ENCODE results near the gene VPS13D. TPM values are rescaled to one million over a fixed set of nuclear protein-coding genes. Genes with fewer than 3 reads are reported as not detected.
A peak's percentile ranks its signal among the peaks of the same experiment; 100 is the strongest.

The VPS13D gene
- total and polyA plus RNA-seq, 2 donors = 27.2 to 59.4 TPM

DNA sequence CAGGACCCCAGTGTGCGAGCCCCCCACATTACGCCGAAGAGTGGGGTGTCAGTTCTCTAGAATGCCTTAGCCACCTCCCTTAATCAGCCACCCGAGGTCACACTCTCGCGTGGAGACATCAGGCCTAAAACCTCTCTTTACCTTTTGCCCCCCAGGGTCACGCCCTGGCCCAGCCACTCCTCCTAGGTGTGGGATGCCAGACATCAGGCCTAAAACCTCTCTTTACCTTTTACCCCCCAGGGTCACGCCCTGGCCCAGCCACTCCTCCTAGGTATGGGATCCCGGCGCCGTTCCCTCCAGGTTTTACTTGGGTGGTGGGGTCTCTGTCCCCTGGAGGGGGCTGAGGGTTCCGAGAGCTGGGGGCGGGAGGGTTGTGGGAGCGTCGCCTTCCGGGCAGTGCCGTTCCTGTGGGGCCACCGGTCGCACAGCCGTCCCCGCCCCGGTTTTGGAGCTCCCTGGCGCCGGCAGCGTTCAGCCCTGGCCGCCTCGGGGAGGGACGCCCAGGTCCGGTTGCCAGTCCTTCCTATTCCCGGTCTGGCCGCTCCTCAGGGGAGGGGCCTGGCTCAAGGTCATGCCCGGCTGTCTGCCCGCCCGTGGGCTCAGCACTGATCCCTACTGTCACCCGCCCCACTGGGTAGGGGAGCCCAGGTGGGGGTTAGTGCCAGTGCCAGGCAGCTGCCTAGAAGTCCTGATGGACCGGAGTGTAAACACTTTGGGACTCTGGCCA lies 882 bp downstream of the VPS13D start:
- WGBS = 1% methylated on average over 36 of the region's 36 CpGs
- peak overlapping the region; percentile 85 for H3K27ac ChIP-seq (ENCODE audit: low read depth)
- no peak for DNase-seq (ENCODE audit: extremely low spot score)
- H3K4me1 ChIP-seq (ENCODE audit: insufficient read depth) = peaks cover 3% of the 10 kb centered on the region
- H3K36me3 ChIP-seq (ENCODE audit: insufficient read depth) = no peaks in the 10 kb centered on the region
- H3K4me3 ChIP-seq (ENCODE audit: low read depth, low read length) = peak overlapping the region; percentile 98

DNA sequence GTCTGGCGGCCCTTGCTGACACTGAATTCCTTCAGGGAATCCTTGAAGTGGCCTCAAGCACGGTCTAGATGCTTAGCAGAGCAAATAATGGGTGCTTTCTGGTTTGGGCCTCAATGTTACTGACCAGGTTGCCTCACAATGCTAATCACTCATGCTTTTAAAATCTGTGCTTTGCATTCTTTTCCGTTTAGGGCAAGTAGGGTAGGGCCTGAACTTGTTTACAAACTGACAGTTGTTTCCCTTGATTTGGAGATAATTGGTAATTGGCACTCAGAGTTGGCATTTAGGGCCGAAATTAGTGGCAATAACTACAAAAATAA lies 1.4 kb downstream of the VPS13D start:
- H3K27ac ChIP-seq (ENCODE audit: low read depth) = peak overlapping the region; percentile 85
- DNase-seq (ENCODE audit: extremely low spot score) = no peak
- 18% methylated on average over 4 of the region's 4 CpGs for WGBS
- peaks cover 3% of the 10 kb centered on the region for H3K4me1 ChIP-seq (ENCODE audit: insufficient read depth)
- peak overlapping the region; percentile 98 for H3K4me3 ChIP-seq (ENCODE audit: low read depth, low read length)
- no peaks in the 10 kb centered on the region for H3K36me3 ChIP-seq (ENCODE audit: insufficient read depth)

- Histone ChIP-seq H3K4me1 (ENCODE audit: insufficient read depth) (peaks cover 3% of the 10 kb centered on the region), H3K4me3 (ENCODE audit: low read depth, low read length) (no peak overlapping the region), H3K36me3 (ENCODE audit: insufficient read depth) (no peaks in the 10 kb centered on the region), H3K27ac (ENCODE audit: low read depth) (no peak overlapping the region)
- WGBS = 83% methylated on average over 2 of the region's 2 CpGs
- DNase-seq (ENCODE audit: extremely low spot score) = no peak
These were observed 2.4 kb downstream of the VPS13D start for GRCh38 chr1:12232221-12232620.

DNA sequence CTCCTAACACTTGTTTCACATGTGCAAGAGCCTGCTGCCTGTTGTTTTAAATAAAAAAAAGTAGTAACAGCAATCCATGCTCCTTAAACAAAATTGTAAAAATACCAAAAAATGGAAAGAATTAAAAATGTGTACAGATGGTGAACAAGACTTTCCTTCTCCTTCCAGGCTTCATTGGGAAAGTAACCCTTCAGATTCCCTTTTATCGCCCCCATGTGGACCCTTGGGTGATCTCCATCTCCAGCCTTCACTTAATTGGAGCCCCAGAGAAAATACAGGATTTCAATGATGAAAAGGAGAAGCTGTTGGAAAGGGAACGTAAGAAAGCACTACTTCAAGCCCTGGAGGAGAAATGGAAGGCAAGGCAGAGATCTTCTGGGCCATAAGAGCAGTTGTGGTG lies 14.2 kb downstream of the VPS13D start:
- 64% methylated on average over 2 of the region's 2 CpGs for WGBS

DNA sequence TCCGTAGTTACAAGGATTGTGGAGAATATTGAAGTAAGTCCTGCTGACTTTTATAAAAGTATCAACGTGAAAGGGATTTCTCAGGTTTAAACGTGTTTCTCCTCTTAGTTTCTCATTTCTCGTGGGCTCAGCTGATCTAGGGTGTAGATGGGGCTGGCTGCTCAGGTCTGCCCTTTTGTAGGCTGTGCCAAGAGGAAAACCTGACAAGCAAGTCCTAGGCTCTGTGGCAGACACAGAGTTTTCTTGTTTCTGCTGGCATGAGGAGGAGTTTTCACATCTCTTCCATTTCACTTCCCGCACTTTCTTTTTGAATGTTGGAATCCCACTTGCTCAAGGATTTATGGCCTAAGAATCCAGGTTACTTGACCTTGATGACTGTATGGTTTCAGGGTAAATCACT lies 14.8 kb downstream of the VPS13D start:
- peaks cover 13% of the 10 kb centered on the region for H3K36me3 ChIP-seq (ENCODE audit: insufficient read depth)
- no peaks in the 10 kb centered on the region for H3K4me1 ChIP-seq (ENCODE audit: insufficient read depth)
- H3K4me3 ChIP-seq (ENCODE audit: low read depth, low read length) = no peak overlapping the region
- WGBS = 87% methylated on average over 5 of the region's 5 CpGs
- no peak overlapping the region for H3K27ac ChIP-seq (ENCODE audit: low read depth)
- no peak for DNase-seq (ENCODE audit: extremely low spot score)

More for the DNA sequence above, 14.2 kb downstream of the VPS13D start:
- Histone ChIP-seq H3K27ac (ENCODE audit: low read depth) (no peak overlapping the region), H3K4me3 (ENCODE audit: low read depth, low read length) (no peak overlapping the region), H3K4me1 (ENCODE audit: insufficient read depth) (no peaks in the 10 kb centered on the region), H3K36me3 (ENCODE audit: insufficient read depth) (peaks cover 9% of the 10 kb centered on the region)
- DNase-seq (ENCODE audit: extremely low spot score) = no peak

DNA sequence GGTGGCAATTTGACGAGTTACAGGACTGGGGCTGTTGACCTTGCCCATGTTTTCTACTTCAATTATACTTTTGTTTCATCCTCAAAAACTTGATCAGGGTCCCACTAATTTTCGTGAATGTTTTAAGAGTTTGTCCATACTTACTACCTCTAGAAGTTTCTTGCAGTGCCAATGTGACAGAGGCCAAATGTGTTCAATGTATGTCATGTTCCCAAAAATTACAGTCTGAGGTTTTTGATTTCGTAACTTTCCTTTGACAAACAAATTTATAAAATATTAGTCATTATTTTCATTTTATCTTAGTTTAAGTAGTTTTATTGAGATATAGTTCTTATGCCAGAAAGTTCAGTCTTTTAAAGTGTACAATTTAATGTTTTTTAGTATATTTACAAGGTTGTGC lies 15.3 kb downstream of the VPS13D start:
- peaks cover 18% of the 10 kb centered on the region for H3K36me3 ChIP-seq (ENCODE audit: insufficient read depth)
- H3K27ac ChIP-seq (ENCODE audit: low read depth) = no peak overlapping the region
- 76% methylated on average over 3 of the region's 3 CpGs for whole genome bisulfite sequencing
- H3K4me3 ChIP-seq (ENCODE audit: low read depth, low read length) = no peak overlapping the region
- no peaks in the 10 kb centered on the region for H3K4me1 ChIP-seq (ENCODE audit: insufficient read depth)
- DNase-seq (ENCODE audit: extremely low spot score) = no peak

DNA sequence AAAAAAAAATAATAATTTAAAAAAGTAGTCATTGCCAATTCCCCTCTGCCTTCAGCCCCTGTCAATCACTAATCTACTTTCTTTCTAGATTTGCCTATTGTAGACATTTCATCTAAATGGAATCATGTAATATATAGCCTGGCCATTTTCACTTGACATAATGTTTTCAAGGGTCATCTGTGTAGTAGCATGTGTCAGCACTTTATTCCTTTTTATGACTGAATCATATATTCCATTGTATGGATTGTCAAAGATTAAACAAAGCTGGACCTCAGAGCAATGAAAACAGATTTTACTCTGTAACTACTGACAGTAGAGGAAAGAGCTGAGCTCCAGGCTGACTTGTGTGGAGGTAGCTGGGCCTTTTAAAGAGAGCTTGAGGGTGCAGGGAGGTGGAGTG lies 15.9 kb downstream of the VPS13D start:
- Histone ChIP-seq H3K4me3 (ENCODE audit: low read depth, low read length) (no peak overlapping the region), H3K27ac (ENCODE audit: low read depth) (no peak overlapping the region), H3K4me1 (ENCODE audit: insufficient read depth) (no peaks in the 10 kb centered on the region), H3K36me3 (ENCODE audit: insufficient read depth) (peaks cover 18% of the 10 kb centered on the region)
- DNase-seq (ENCODE audit: extremely low spot score) = no peak

- Histone ChIP-seq H3K4me1 (ENCODE audit: insufficient read depth) (no peaks in the 10 kb centered on the region), H3K4me3 (ENCODE audit: low read depth, low read length) (no peak overlapping the region), H3K27ac (ENCODE audit: low read depth) (no peak overlapping the region), H3K36me3 (ENCODE audit: insufficient read depth) (peaks cover 18% of the 10 kb centered on the region)
- DNase-seq (ENCODE audit: extremely low spot score) = no peak
- WGBS = 71% methylated on average over 6 of the region's 6 CpGs
These were observed 16.8 kb downstream of the VPS13D start for GRCh38 chr1:12246584-12246983.

GRCh38 chr1:12249181-12249580 lies 19.4 kb downstream of the VPS13D start:
- DNase-seq (ENCODE audit: extremely low spot score) = no peak
- Histone ChIP-seq H3K36me3 (ENCODE audit: insufficient read depth) (peaks cover 11% of the 10 kb centered on the region), H3K27ac (ENCODE audit: low read depth) (no peak overlapping the region), H3K4me1 (ENCODE audit: insufficient read depth) (no peaks in the 10 kb centered on the region), H3K4me3 (ENCODE audit: low read depth, low read length) (no peak overlapping the region)
- 98% methylated on average over 1 of the region's 1 CpG for WGBS

DNA sequence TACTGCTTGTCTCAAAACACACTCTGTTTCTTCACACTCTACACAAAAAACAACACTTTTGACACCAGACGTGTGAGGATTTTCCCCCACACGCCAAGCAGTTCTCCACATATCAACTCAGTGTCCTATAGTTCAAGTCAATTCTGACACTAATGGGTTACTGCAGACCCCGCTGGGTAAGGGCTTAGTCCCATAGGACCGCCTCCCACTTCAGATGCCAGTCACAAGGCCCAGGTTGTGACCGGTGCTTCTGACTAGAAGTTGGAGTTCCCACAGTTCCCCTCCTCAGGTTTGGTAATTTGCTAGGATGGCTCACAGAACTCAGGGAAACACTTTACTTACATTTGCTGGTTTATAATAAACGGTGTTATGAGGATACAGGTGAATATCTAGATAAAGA lies 19.9 kb downstream of the VPS13D start:
- no peak for DNase-seq (ENCODE audit: extremely low spot score)
- peaks cover 11% of the 10 kb centered on the region for H3K36me3 ChIP-seq (ENCODE audit: insufficient read depth)
- WGBS = 83% methylated on average over 6 of the region's 6 CpGs

DNA sequence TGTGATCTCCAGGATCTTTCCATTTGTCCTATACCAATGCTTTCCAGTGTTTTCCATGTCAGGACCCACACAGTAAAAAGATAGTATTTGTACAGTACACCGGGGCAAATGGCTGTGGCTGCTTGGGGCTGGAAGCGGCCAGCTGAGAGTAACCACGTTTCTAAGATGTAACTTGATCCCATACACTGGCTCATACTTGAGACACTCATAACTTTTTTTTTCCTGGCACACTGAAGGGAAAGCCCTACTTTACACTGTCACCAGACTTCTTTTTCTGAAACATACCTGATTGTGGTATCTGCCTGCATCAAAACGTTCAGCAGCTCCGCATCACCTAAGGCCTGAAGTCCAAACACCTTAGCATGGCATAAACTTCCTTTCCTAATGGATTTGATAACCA lies 21.6 kb downstream of the VPS13D start:
- no peak overlapping the region for H3K27ac ChIP-seq (ENCODE audit: low read depth)
- no peaks in the 10 kb centered on the region for H3K4me1 ChIP-seq (ENCODE audit: insufficient read depth)
- no peak overlapping the region for H3K4me3 ChIP-seq (ENCODE audit: low read depth, low read length)
- 62% methylated on average over 5 of the region's 5 CpGs for WGBS
- peaks cover 11% of the 10 kb centered on the region for H3K36me3 ChIP-seq (ENCODE audit: insufficient read depth)
- DNase-seq (ENCODE audit: extremely low spot score) = no peak

More for the DNA sequence above, 19.9 kb downstream of the VPS13D start:
- Histone ChIP-seq H3K4me1 (ENCODE audit: insufficient read depth) (no peaks in the 10 kb centered on the region), H3K4me3 (ENCODE audit: low read depth, low read length) (no peak overlapping the region), H3K27ac (ENCODE audit: low read depth) (no peak overlapping the region)

DNA sequence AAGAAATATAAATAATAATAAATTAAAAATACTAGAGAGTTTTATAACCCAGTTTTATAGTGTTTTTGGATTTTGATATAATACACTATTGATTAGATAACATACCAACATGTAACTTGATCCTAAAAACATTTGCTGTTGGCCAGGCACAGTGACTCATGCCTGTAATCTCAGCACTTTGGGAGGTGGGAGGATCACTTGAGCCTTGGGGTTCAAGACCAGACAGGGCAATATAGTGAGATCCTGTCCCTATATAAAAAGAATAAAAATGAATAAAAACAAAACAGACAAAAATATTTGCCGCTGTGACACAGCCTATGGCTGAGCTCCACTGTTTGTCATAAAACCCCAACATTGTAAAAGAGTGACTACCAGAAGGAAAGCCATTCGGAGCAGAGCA lies 26.1 kb downstream of the VPS13D start:
- Histone ChIP-seq H3K4me1 (ENCODE audit: insufficient read depth) (no peaks in the 10 kb centered on the region), H3K27ac (ENCODE audit: low read depth) (no peak overlapping the region), H3K36me3 (ENCODE audit: insufficient read depth) (peaks cover 9% of the 10 kb centered on the region), H3K4me3 (ENCODE audit: low read depth, low read length) (no peak overlapping the region)
- 94% methylated on average over 2 of the region's 2 CpGs for WGBS
- no peak for DNase-seq (ENCODE audit: extremely low spot score)

DNA sequence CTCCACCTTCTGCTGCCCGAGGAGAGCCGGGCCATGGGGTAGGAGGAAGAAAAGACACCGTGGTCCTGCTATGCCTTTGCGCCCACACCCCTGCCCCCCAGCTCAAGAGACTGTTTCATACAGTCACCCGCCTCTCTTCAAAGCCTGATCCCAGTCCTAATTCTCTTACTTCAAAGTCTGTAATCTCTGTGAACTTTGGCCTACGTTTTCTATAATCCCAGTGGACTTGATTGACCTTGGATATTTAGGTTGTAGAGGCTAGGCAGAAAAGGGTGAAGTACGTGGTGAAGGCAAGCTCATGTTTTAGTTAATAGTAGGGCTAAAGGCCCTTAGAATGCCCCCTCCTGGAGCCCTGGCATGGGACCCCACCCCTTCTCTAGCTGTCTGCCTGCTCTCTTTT lies 28.4 kb downstream of the VPS13D start:
- Histone ChIP-seq H3K36me3 (ENCODE audit: insufficient read depth) (peaks cover 14% of the 10 kb centered on the region), H3K4me3 (ENCODE audit: low read depth, low read length) (no peak overlapping the region), H3K4me1 (ENCODE audit: insufficient read depth) (no peaks in the 10 kb centered on the region), H3K27ac (ENCODE audit: low read depth) (no peak overlapping the region)
- no peak for DNase-seq (ENCODE audit: extremely low spot score)
- WGBS = 89% methylated on average over 7 of the region's 7 CpGs

DNA sequence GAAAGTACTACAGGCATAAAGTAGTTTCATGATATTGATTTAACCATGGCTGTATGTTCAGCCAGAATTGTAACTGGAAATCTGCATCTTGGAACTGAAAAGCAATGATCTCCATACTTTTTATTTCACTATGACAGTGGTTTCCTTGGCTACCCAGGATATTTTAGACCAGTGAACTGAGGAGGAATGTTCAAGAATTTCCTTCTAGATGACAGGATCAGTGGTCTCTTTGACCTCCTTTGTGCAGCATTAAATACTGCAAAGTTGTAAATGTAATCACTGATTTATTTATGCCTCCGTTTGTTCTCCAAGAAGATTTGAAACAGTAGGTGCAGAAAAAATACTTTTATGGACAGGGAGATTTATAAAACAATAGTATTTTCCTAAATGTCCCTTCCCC lies 39.5 kb downstream of the VPS13D start:
- Histone ChIP-seq H3K27ac (ENCODE audit: low read depth) (no peak overlapping the region), H3K4me1 (ENCODE audit: insufficient read depth) (no peaks in the 10 kb centered on the region), H3K36me3 (ENCODE audit: insufficient read depth) (peaks cover 7% of the 10 kb centered on the region), H3K4me3 (ENCODE audit: low read depth, low read length) (no peak overlapping the region)
- 67% methylated on average over 1 of the region's 1 CpG for WGBS
- DNase-seq (ENCODE audit: extremely low spot score) = no peak

DNA sequence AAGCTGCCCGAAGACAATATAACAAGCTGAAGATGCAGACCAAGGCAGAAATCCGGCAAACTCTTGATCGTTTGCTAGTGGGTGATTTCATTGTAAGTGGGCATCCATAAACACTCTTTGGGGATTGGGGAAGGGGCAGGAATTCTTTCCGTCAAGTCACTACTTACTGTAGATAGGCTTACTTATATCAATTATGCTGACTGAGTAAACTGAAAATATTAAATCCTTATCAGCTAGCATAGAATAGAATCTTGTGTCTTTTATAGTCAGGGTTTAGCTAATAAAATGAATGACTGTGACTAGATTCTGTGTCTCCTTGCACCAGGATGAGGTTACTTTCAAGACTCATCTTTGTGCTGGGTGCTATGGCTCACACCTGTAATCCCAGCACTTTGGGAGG lies 41.2 kb downstream of the VPS13D start:
- no peak overlapping the region for H3K27ac ChIP-seq (ENCODE audit: low read depth)
- DNase-seq (ENCODE audit: extremely low spot score) = no peak
- WGBS = 91% methylated on average over 4 of the region's 4 CpGs
- no peak overlapping the region for H3K4me3 ChIP-seq (ENCODE audit: low read depth, low read length)
- no peaks in the 10 kb centered on the region for H3K4me1 ChIP-seq (ENCODE audit: insufficient read depth)
- peaks cover 8% of the 10 kb centered on the region for H3K36me3 ChIP-seq (ENCODE audit: insufficient read depth)
